Cortex of kidney (tissue), 1 donor: ENCODE measurements around the gene CLSTN2.

Source experiments
- DNase-seq: peaks from one replicate; lab custom pipeline; 2025; lab: John Stamatoyannopoulos, UW

Gene CLSTN2

DNA sequence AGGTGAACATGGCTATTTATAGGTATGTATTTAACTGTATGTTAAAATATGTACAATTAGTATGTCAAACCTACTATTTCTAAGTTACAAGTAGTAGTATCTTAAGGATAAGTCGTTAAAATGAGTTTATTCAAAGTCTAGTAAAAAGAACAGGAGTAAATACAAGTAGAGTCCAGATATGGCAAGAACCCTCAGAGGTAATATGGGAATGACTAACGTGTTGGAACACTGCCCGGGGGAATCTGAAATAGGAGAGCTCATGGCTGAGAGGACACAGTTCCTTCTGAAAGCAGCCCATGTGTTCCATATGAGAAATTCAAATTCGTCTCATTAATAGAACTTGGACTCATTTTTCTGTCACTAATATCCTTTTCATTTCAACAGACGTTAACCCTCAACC is 158.8 kb downstream of the CLSTN2 start:
- no peak for DNase-seq

DNA sequence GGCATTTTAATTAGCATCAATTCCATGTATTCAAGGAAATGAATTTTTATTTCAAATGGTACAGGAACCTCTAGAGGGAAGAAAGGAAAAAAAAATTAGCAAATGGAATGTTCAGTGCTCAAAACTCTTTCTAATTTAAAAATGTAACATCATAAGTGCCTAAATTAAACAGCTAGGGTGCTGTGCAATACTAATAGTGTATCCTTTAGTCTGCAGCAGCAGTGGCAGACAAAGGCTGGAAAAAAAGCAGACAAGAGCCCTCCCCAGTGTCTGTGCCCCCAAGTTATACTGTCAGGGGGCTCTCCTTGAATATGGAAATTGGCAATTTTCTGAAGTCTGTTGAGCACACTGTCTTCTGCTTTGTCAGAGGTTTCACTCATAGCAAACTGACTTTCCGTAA is 159.5 kb downstream of the CLSTN2 start:
- DNase-seq, result no peak

DNA sequence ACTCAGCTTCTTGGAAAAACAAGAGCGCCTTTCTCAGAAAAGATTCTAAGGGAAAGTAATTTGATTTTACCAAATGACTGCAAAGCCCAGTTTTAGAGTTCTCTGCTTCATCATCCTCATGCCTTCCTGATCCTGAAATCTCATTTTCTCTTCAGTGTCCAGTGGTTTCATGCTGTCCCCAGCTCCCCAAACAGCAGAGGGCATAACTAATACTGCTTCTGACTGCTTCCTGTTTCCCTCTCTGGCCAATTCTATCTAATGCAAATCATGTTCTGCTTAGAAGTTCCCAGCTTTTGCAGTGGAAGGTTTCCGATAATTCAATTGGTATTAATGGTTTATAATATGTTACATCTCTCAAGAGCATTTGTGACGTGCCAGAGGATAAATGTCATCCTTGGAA is 161.1 kb downstream of the CLSTN2 start:
- DNase-seq, result no peak

DNA sequence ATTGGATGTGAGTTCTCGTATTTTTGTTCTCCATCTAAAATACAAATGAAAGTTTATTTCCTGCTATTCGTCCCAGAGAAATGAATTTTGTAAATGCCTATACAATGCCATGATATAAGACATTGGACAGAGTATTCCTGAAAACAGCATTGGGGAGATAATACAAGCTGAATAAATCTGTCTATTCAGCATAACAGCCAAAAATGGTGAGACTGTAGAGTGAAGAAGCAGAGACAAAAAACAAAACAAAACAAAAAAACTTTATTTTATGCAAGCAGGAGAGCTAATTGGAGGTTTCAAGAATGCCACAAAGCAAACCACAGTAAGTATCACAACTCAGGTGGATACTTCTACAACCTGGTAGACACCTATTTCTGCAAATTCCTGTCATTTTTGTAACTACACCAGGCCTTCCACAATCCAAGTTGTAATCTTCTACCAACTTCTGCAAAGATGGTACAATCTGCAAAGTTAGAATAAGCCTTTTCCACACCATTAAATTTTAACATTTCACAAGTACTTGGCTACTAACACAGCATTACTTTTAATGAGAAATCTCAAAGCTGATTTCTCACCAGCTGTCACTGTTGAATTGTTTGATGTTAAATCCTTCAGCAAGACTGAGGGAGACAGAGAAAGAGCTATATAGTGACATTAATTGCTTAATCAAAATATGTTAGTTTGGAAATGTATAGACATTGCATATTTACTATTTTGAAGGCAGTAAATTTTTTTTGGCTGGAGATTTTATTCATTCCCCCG is 163.1 kb downstream of the CLSTN2 start:
- DNase-seq, result no peak

DNA sequence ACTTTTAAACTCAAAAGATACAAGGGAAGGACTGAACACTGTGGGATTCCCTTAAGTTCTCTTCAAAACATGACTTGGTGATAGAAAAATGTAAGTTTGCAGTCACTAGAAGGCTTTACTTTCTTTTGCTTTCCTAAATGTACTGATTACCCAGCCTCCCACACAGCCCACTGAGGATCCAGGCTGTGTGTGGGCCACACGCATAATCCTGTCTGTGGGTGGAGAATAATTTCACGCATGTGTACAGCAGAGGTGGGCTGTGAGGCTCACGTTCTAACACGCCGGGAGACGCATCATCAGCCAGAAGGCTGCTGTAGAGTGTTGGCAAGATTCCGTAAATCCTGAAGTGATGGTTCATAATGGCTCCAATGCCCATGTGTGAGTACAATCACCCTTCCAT is 165.5 kb downstream of the CLSTN2 start:
- no peak for DNase-seq

DNA sequence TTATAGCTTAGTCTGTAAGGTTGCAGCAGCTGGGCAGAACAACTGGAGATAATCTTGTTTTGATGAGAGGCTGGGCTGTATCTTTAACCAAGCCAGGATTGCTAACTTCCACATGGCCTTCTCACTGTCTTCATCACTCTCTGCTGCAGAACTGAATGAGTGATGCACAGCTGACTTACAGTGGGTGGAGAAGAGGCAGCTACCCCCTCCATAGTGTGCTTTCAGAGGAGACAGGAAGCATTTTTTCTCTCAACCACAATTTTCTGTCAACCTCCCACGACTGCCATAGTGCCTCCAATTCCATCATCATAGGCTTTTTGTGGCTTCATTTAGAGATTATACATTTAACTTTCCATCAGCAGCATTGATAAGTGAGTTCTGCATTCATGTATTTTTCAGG is 168.2 kb downstream of the CLSTN2 start:
- no peak for DNase-seq

DNA sequence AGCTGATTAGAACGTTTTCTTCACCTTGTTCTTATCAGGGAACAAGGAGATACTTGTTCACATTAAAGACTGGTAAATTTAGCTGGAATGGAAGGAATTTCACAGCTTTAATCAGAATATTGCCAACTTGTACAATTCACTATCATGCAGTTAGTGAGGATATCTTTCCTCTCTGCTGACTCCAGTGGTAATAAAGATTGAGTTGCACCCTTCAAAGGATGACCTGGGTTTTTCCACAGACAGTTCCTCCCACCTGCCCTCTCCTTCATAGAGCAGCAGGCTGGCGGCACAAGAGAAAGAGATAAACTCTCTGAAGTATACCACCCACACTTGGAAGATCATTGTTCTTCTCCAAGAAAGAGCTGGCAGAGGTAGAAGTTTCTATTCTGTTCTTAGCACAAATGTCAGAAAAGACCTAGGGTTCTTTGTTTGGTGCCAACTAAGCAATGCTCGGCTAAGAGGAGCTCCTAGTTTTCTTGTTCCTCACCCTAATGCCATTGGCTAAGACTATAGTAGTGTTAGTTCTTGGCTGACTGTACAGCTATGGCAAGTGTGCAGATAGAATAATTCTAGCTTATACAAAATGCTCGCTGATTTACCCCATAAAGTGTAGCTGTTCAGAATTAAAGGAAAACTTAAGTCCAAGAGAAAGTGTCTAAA is 169.1 kb downstream of the CLSTN2 start:
- DNase-seq, result no peak

DNA sequence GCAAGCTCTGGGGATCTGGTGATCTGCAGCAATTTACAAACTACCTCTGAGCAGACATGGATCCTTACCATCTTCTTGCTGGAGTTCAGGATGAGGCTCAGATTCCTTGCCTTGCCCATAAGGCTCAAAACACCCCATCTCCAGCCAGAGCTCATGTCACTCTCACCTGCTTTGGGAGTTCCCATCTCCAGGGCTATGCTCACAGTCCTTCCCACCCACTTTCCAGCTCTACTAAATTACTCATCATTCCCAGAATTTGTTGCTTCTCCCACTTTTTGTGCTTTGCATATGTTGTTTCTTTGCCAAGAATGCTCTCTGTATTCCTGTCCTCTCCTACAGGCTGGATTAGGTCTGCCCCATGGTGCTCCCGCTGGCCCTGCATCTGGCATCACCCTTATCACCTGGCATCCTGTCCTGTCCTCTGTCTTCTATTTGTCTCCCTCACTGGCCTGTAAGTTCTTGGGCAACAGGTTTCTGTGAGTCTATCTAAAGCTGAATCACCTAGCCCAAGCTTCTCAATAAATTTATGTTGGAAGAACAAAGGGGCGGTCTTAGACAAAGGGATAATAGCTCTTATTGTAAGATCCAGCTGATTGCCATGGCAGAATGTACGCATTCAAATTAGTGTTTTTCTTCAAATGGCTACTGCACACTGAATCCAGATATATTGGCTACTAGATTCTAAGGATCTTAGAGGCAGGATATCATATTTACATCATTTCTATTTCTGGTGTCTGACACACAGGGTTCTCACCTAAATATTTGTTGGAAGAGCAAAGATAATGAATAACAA is 179.2 kb downstream of the CLSTN2 start:
- DNase-seq, result no peak

DNA sequence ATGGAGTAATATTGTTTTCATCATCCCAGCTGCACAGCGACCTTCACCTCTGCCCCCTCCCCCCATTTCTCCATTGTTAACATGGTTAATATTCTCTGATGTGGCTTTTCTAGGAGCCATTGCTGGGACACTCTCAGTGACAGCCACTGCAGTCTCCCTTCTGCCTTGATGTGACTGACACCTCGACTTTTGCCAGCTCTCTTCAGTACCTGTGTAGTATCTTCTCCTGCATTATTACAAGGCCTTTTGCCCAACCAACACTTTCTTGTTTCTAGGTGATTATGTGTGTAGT is 179.8 kb downstream of the CLSTN2 start:
- no peak for DNase-seq

DNA sequence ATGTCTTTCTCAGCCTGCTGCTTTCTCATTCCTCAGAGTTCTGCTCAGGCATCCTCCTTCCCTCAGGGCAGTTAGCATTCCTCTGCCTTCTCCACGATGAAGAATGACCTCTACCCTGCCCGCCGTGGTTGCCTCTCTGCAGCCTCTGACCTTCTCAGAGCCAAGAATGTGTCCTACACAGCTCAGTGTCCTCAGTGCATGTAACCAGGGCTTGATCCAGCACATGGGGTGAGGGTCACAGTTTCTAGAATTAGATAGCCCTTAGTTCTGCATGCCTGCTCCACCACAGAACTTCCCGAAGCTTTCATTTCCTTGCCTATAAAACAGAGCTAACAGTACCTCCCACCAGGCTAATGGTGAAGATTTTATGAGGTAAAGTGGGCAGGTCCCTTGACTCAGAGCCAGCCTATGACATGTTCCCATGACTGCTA is 182.1 kb downstream of the CLSTN2 start:
- DNase-seq, result no peak

DNA sequence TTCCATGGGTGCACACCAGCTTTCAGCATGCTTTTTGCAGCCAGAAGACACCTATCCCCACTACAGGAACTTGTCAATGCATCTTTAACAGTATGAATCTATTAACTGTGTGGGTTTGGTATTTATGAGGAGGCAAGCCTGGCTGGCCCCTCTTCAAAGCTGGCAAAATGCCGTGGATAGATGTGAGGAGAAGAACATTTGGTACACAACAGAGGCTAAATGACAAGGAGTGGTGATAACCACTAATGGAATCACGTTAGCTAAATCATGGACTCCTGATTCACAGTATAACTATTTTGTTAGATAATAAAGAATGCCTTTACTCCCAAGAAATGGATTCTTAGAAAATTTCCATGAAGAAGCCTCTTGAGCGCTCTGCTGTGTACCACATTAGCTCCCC is 187.2 kb downstream of the CLSTN2 start:
- no peak for DNase-seq

DNA sequence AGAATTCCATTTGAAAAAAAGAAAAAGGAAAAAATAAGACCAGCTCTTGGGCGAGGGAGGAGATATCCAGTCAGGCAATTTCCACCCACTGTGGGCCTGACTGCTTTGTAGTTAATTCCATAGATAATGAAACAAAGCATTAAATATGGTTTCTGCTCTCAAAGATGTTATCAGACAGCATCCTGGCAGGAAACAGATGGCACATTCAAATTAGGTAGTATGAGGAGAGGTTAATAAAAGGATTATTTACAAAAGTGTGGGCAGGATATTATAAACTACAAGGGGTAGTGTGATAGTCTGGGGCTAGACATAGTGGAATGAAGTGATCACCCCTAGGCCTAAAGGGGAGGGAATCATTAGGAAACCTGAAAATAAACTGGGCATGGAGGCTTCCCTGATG is 193.2 kb downstream of the CLSTN2 start:
- no peak for DNase-seq

DNA sequence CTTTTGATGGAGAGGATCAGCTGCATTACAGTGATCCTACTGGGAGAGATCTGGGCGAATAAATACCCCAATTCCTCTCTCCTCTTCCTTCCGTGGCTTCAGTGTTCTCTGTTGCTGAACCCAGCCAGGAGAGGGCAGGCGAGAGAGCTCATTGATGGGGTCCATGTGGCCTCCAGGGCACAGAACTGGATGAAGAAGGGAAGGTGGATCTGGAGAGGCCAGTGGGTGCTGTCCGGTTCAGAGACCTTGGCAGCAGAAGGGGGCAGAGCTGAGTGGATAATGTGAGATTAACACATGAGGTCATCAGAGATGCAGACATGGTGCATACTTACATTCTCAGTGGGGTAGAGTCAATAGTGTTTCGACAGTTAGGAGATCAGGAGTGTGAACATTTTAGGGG is 193.6 kb downstream of the CLSTN2 start:
- DNase-seq, result no peak

DNA sequence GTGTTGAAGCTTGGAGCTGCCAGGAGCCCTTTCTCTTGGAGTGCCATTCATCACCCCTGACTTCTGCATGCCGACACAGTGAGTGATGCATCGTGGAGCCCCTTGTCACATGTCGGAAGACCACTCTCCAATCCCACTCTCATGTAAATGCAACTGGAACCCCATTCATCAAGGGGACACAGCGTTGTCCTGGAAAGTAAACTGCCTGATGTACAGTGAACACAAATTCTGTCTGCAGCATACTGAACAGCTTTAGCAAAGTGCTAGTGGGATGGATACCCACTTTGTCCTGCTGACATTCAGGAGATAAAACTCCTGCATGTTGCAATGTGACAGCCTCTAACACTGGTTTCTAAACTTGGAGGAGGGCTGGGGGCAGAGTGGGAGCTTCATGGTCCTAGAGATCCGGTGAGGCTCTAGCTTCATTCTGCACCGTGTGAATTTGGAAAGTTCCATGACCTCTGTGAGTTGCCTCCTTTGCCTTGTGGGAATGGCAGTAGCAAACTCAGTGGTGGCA is 194.8 kb downstream of the CLSTN2 start:
- DNase-seq, result no peak

DNA sequence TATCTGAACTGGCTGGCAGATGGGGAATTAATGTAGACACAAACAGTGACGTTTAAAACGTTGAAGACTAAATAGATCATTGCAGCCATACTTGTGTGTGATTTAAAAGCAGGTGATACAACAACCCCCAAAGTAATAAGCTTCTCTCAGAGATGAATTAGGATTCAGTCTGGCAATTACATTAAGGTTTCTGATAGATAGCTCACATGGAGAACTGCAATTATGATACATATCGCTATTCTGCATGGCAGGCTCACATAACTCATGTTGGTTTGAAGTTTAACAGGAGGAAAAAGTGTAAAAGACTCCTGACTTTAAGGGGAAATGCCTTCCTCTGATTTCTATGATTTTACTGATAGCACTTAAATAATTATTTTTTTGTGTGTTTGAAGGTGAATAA is 196.9 kb downstream of the CLSTN2 start:
- DNase-seq, result no peak

DNA sequence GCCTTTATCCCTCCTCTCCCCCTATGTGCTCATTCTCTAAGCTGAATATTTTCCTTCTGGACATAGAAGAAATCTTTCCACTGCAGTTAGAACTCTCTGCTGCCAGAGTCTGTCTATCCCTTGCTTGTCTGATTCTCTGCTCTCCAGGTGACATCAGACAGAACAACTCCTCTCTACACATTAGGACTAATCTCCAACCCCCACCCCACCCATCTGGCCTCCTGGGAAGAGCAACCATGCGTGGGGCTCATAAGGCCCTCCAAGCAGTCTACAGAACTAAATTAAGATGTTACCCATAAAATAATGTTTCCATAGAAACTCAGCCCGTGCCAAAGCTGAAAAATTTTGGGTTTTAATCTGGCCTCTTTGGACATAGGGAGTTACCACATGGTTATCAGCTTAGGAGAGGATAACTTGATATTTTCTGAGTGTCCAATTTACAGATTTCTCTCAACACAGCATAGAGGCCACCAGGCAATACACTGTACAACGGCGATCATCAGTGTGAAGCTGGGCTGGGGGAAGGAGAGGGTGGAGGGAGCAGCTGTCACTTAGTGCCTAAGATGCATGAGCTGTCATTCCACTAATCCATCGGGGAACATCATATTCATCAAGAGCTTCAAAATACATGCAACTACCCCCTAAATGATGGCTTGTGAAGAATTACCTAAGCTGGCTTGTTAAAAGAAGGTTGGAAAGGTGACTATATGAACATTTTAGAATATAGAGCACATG is 199.4 kb downstream of the CLSTN2 start:
- DNase-seq, result no peak

DNA sequence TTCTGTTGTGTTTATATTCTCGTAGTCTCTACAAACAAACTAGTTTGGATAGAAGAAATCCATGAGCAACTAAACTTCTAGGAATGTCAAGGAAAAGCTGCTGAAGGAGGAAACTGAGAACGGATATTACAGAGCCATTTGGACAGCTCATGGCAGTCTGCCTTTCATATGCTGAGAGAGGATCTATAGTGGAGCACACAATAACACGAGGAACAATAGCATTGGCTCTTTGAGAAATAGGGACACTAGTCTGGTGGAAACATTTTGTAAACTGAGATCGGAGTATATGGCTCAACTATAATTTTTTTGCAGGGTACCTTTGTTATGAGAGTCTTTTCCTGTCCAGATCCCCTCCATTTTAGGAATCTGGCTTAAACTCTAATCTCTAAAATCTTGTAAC is 200.5 kb downstream of the CLSTN2 start:
- DNase-seq, result no peak

DNA sequence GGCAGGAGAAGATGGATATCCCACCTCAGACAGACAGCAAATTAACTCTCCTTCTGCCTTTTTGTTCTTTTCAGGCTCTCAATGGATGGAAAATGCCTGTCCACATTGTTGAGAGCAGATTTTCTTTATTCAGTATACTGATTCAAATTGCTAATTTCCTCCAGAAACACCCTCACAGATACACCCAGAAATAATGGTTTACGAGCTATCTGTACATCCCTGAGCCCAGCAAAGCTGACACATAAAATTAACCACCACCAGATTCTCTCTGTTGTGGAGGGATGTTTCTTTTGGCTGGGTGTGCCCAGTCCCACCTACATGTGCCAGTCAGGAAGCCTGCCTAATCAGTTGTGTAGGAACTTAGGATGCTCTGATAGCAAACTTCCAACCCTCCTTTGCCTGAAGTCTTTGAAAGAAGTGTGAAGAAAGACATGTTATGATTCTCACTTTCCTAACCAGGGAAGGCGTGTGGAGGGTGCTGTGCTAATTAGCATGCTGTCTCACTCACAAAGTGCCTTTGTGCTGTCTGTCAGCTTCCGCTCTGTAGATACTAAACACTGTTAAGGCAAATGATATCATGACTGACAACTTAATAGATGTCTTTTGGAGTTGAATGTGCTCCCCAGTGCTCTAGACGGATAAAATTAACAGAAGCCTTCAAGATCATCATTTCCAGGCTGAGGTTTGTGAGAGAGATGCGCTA is 208.5 kb downstream of the CLSTN2 start:
- DNase-seq, result no peak

DNA sequence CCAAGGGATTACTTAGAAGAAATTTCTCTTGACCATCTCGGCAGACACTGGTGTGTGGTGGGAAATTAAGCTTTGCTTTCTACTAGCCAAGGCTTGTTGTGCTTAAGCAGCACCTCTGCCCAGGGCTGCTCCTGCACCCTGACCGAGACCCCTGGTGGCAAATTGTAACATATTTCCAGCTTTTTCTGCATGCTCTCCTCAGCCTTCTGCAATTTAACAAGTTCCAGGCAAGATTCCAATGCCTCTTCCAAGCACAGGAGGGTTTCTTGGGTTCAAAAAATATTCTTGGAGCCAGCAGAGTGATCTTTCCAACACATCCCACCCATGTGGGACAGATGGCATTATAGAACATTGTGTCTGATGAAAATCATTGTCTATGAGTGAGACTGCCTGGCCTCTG is 210.5 kb downstream of the CLSTN2 start:
- DNase-seq, result no peak

DNA sequence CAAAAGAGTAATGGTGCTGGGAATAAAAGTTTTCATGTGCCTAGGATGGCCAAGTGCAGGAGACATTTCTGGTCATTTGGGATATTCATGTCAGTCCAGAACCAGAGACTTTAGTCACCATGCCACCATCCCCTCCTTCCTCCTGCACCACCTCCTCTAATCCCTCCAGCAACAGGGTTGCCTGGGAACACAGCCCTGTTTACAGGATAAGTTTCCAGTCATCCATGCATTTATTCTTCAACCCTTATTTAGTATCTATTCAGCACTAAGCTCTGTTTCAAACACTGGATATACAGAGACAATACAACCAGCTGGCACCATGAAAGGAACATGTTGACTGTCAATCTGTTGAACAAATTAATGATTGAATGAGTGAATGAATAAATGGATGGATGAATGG is 211.7 kb downstream of the CLSTN2 start:
- no peak for DNase-seq

DNA sequence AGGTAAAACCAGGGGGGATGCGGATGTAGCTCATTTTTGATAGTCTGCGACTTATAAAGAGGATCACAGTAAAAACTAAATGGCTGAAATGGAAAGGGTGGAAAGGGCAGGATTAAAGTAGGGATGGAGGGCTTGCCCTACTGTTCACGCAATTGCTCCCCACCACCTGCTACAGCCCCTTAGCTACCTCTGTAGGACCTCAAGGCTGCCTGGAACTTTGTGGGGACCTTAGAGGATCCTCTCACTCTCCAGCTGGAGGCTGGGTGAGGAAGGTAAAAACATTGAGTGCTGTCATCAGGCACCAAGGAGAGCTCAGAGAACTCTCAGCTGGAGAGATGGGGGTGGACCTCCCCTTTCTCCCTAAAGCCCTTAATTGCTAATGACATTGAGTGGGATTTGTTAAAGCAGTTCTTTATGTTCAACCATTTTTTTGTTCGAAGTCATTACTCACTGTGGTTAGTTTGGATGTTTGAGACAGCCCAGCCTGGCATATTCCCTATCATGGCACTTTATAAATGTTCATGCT is 213.0 kb downstream of the CLSTN2 start:
- DNase-seq, result no peak
